Upper lobe of left lung (tissue), 4 donors: ENCODE measurements around the gene SOX3.

Experiments used
- CTCF ChIP-seq, 6 experiments: fragments of 450-650 bp in 4 of 6; fragments of 200-600 bp in 2 of 6; sonication (generic) in 2 of 6; IDR thresholded peaks; one replicate each; pipeline ENCODE4 v1.5.1; 2016 to 2019; ENCODE audit warnings: antibody characterized with exemption in 6 of 6
- EP300 ChIP-seq, 4 donors: sonication (generic); formaldehyde crosslinking; IDR thresholded peaks; one replicate each; pipeline ENCODE4 v1.5.1; 2017; ENCODE audit warnings: antibody characterized with exemption in 4 of 4, control low read depth in 2 of 4
- POLR2AphosphoS5 ChIP-seq, 2 donors: sonication (generic); formaldehyde crosslinking; IDR thresholded peaks; one replicate each; pipeline ENCODE4 v1.5.1; 2017; ENCODE audit warnings: antibody characterized with exemption in 2 of 2

GRCh38 chrX:140514554-140514953 lies 9.7 kb upstream of the SOX3 start:
- no peak for TF ChIP-seq CTCF (IDR thresholded peaks at IDR 0.05)
- TF ChIP-seq EP300 (IDR thresholded peaks at IDR 0.05), result no peak
- no peak for TF ChIP-seq POLR2AphosphoS5 (IDR thresholded peaks at IDR 0.05)
